HG03097 (cell line): ENCODE results near the gene CHST8.

ENCODE experiments used
- ATAC-seq: cut with Tn5 transposase; IDR thresholded peaks from one replicate; pipeline ENCODE4 v1.9.1; 2021; ENCODE audit not compliant: unreplicated experiment, low FRiP score

CHST8 gene

DNA sequence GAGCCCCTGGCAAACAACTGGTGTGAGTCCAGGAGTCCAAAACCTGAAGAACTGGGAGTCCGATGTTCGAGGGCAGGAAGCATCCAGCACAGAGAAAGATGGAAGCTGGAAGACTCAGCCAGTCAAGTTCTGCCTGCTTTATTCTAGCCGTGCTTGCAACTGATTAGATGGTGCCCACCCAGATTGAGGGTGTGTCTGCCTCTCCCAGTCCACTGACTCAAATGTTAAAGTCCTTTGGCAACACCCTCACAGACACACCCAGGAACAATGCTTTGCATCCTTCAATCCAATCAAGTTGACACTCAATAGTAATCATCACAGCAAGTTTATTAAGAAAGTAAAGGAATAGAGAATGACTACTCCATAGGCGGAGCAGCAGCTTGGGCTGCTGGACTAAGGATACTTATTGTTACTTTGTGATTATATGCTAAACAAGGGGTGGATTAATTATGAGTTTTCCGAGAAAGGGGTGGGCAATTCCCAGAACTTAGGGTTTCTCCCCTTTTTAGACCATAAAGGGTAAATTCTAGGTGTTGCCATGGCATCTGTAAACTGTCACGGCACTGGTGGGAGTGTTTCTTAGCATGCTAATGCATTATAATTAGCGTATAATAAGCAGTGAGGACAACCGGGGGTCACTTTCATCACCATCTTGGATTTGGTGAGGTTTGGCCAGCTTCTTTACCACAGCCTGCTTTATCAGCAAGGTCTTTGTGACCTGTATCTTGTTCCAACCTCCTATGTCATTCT is 109.3 kb downstream of the CHST8 start:
- no peak for ATAC-seq

DNA sequence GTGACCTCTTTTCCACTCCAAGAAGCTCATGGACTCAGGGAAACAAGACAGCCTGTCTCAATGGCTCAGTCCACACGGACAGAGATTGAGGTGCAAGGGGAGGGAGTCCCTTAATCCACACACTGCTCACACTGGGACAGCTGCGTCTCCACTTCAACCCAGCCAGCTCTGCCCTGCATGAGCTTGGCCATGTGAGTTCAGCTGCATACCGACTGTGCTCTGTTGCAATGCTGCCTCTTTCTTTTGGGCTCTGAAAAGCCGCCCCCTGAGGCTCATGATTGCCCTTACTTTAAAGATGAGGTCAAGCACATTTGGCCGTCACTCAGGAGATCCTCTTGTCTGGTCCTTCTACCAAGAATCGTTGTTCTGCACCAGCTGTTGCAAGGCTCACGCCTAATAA is 110.1 kb downstream of the CHST8 start:
- ATAC-seq: no peak

DNA sequence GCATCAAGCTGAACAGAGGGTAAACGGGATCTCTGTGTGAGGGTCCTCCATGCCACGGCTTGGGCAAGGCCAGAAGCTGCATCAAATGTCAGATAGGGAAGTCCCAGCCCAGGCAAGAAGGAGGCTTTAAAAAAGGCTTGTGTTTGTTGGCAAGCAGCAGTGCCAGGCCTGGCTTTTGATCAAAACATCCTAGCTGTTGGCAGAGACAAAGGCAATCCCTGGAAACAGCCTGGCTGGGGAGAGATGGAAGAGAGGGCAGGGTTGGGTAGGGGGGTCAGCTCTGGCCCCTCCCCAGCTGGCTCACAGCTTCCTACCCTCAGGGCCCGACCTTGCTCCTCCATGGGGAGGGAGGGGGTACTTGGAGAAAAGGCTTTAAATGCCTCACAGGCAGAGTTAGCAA is 113.2 kb downstream of the CHST8 start:
- no peak for ATAC-seq

DNA sequence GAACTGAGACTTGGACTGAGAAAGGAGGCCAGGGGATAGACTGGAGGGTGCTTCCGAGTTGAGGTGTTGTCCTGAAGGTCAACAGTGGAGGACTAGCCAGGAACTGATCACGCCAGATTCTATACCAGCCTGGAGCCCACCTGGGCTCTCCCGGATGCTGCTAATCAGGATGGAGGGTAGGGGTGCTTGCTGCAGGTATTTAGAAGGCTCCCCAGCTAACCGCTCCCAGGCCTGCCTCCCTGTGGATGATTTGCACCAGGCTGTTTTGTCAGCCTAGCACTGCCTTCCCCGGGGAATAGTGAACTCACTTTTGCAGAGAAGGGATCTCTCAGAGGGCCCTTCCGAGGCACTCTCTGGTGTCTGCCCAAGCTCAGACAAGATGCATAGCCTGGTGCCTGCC is 114.4 kb downstream of the CHST8 start:
- ATAC-seq: no peak

DNA sequence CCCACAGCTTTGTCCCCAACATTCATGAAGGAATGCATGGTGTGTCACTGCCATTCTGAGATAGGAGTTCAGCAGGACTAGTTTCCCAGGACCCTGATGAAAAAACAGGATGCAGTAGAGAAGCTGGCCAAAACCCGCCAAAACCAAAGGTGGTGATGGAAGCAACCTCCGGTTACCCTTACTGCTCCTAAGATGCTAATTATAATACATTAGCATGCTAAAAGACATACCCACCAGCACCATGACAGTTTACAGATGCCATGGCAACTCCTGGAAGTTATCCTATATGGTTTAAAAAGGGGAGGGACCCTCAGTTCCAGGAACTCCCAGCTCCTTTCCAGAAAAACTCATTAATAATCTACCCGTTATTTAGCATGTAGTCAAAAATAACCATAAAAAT is 115.0 kb downstream of the CHST8 start:
- ATAC-seq: no peak

DNA sequence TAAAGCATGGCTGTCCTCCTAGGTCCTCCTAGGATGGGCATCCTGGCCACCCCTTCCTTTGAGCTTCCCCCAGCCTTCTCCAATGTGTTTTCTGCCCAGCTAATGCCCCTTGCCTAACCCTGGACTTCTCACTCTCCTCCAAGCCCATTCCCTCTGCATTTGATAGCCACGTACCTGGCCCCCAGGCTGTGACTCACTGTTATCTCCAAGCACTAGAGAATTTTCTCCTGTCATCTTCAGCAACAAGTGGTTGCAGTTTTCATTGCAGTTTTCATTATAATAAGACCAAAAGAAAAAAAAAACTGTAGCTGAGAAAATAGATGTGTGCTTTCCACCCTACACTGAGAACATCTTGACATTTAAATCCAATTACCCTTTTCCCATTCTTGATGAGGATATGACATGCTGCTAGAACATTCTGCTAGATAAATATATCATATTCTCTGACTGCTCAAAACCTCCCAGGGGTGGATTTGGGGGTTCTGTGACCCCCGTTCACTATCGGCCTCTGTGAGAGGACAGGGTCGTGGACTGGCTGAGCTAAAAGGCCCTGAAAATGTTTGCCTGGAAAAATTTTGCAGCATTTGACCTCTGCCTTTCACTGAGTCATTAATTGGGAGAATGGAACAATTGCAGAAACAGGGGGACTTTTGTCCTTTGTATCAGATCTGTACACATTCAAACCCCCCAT is 116.1 kb downstream of the CHST8 start:
- ATAC-seq: no peak

DNA sequence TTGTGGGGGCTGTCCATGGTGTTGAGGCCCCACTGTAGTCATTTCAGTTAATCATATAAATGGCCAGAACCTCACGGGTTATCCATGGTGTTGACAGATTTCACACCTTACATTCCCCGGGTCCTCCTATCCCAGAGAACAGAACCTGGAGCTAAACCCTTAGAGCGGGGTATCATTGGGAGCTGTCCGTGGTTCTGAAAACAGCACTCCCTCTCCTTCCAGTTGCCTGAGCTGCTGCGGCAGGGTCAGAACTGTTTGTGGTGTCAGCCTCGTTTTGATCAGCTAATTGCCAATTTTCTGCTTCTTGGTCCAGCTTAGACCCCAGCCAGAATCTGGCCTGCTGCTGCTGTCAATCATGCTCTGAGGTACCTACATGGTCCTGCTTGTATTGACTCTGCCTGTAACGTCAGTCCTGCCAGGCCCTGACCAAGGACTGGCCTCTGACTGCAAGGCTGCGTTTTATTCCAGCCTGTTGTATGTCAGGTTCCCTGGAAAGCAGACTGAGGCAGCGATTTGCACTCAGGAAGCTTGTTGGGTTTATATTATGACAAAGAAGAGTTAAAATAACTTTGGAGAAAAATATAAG is 119.2 kb downstream of the CHST8 start:
- ATAC-seq: no peak

DNA sequence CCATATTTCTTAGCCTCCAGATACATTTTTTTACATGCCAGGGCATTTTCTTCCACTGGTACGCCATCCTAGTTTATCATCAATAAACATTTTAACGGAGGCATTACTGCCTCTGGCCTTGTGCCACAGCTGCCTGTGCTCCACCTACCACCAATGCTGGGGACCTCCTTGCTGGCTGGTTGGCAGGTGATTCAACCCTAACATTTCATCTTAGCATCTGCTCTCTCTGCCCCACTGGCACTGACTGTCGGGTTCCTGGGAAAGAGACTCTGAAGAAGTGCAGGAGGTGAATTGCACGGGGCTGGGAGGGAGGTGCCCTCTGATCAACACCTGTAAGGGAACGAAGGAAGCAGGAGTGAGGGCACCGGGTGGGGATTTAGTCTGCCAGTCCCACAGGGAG is 123.5 kb downstream of the CHST8 start:
- no peak for ATAC-seq

DNA sequence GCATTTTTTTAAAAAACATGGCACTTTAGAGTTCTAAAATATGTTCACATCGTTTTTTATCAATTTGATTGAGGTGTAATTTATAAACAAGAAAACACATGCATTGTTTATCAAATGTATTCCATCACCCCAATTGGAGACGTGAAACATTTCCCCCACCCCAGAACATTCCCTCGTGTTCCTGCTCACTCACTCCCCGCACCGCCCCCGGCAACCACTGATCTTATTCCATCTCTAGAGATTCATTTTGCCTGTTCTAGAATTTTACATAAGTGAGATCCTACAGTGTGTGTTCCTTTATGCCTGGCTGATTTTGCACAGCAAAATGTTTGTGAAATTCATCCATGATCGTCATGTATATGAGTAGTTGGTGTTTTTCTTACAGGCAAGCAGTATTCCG is 124.4 kb downstream of the CHST8 start:
- no peak for ATAC-seq

DNA sequence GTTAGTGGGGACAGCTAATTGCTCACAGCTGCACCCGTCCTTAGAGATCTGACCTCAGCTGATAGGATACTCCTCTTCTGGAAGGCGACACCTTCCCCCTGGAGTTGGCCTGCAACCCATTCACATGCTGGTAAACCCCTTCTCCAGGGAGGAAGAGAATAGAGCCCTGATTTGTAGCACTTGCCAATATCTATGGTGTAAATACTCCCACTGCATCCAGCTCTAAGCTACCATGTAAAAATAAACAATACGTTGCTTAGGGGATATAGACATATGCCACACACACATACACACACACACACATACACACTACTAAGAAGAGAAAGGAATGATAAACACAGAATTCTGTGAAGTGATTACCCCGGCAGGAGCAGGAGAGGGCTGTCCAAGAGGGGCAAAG is 125.5 kb downstream of the CHST8 start:
- no peak for ATAC-seq

DNA sequence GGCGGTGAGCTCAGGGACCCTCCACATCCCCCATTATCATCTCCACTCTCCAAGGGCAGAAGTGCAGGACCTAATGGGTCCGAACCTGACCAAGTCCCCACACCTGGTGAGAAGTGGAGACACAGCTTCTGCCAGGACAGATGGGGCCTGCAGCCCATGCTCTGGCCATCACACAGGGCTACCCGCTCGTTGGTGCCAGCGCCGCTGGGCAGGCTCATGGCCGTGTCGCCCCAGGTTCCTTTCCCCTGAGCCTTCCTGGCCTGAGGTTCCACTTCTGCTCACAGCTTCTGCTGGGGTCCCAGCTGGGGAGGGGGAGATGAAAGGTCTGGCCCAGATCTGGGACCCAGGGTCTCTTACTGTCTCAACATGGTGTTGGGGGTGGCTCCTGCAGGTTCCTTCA is 126.5 kb downstream of the CHST8 start:
- ATAC-seq: no peak

DNA sequence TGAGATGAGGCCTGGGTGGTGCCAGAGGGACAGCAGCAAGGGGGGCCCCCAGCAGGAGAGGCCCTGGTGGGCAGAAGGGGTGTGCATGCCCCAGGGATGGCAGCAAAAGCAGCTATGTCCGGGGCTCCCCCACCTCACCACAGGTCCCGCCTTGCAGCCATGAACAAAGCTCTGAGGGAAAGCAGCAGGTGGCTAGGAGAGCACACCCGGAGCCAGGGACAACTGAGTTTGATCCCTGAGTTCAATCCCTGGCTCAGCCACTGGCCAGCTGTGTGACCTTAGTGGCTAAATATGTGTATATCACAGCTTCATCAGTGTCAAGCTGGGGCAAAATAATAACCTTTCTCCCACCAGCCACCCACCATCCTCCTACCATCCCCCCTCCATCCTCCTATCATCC is 127.3 kb downstream of the CHST8 start:
- no peak for ATAC-seq

DNA sequence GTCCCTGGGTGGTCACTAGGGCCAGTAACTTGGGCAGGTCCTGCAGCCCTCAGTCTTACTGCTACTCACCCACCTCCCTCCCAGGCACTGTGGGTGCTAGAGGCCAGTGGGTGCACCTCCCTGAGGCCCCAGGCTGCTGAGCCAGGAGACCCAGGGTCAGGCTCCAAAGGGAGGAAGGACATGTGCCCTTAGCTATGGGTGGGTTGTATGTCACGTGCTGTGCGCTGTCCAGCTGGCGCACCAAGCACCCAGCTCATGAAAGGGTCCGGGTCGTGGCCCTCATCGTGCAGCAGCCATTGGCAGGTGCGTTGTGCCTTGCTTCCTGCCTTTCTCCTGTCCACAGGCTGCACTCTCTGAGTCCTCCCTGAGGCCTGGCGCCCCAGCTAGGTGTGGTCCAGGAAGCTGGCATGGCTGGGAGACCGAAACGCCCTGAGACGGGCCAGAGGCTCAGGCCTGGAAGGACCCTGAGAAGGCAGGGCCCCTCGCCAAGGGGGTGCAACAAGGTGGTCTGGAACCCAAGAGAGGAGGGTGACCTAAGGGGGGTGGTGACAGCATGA is 127.9 kb downstream of the CHST8 start:
- ATAC-seq: no peak

DNA sequence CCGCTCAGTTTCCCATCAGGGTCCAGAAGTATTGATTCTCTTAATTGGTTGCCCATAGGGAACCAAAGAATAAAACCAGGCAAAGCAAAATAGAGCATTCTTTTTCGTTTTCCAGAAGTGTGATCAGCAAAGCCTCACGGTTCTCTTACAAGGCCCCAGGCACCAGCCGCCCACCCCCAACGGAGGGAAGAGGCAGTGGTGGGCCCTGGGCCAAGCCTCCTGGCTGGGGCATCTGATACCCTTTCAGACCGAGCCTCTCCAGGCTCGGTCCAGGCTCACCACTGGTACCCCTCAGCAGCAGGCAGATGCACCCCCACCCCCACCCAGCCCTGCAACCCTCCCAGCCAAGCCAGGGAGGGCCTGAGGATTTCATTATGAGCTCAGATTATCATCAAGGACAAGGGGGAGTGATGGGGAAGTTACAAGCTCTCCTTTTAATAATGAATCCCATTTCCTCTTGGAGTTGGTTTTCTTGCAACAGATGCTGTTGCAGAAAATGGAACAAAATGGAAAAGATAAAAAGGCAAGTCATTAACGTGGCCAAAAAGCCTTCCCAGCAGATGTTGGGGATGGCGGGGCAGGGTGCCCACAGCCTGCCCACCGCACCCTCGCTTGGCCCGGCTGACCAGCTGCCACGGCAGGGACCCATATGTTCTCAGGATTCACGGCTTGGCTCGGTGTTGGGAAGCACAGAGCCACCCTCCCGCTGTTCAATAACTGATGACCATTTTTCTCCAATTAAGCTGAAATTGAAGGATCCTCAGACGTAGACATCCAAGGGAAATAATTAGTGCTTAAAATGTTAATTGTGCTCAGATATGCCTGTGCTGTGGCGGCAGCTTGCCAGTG is 129.1 kb downstream of the CHST8 start:
- ATAC-seq: no peak

DNA sequence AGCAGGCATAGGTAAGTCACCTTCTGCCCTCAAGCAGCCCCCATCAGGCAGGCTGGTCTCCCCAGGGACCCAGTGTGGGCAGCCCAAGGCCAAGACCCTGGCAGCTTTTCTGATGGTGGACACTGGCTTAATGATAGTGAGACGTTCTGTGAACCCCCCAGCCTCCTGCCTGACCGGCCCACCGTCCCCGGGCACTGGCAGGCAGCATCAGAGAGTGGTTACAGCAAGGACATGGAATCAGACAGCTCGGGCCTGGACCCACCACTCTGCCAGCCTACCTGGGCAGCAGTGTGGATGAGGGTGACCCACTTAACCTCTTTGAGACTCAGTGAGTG is 129.7 kb downstream of the CHST8 start:
- no peak for ATAC-seq

DNA sequence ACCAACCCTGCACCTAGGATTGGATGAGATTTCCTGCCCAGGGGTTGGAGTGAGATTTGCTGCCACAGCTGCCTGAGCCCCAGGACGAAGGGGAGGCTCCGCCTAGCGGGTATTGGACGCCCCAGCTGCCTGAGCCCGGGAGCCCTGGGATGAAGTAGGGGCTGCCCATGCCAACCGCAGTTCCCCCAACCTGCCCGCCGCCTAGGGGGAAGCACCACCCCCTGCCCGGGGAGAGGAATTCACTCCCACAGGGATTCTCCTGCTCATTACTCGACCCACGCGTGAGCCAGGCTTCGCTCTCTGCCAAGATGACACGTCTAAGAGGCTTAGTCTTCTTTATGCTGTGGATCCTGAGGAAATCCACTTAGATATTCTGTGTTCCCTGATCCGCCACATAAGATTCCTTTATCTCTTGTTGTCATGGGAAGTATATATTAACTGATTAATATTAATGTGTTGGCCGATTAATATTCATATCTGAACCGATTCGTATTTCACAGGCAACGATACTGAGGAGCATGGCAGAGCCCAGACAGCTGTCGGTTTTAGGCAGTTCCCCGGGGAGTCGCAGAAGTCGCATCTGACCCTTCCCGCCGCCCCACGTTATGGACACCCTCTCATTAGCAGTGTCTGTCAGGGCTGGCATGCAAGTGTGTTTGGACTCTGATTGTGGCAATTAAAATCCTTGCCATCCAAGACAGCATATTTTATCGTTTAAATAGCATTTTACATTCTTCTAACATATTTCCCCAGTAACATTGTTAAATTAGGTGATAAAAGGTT is 130.5 kb downstream of the CHST8 start:
- no peak for ATAC-seq

DNA sequence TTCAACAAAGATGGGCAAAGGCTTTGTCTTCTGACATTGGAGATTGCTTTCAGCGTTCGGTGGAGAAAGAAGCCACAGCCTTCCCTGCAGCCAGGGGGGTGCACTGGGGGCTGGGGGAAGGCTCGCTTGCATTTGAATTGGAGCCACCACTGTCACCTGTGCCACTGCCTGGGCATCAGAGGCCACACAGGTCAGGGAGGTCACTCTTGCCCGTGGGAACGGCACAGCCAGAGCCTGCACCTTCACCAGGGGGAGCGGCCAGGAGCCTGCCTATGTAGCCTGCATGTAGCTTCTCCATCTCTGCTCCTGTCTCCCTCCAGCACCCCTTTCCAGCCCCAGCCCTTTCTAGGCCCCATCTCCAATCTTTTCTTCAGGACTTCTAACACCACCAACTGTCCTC is 131.2 kb downstream of the CHST8 start:
- ATAC-seq: no peak

DNA sequence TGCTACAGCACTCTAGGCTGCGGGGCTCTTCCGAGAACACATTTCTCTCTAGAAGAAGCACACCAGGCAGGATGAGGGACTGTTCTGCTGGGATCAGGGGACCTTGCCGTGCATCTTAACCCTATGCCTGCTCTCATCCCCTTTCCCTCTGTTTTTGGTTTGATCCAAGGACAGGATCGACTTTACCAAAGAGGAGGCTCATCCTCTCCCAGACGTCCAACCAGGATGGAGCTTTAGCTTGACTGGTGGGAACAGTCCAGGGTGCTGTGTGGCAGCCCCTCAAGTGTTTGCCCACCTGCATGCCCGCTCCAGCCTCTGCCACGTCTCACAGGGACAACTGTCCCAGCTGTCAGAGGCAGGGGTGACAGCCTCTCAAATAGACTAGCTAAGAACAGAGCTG is 132.6 kb downstream of the CHST8 start:
- no peak for ATAC-seq

DNA sequence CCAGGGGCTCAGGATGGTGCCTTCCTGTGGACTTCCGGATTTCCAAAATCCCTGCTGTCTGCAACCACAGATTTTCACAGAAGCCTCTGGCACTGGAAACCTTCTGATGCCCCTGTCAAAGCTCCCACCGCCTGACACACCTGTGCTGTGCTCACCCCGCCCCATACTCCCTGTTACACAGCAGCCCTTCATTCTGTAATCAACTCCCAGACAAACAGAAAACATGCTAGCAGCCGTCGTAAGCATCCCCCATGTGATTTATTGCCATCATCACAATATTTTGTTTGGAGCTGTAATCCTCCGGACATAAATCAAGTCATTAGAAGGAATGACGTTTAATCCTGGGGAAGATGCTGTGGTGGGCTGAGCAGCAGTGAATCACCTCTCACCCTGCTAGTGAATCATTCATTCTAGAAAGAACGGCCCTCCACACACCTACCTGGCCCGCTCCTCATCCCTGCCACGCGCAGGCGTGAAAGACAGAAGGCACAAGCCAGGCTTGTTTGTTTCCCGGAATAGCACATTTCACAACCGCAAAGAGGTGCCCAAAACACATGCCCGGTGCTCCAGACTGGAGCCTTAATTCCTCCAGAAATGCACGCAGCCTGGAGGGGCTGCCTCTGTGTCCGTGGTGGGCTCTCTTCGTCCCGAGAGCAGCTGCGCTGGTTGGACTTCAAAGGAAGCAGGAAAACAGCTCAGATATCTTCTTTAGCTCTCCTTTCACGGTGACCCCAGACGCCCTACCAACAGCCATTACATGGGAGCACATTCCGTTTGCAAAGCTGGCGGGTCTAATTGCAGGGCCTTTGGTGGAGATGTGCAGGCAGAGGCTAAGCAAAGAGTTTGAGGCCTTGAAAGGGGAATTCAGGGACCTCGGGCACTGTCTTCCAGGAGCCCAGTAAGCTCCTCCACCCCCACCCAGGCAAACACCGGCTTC is 133.6 kb downstream of the CHST8 start:
- no peak for ATAC-seq
